ENCODE data around the gene MTA2. TPM values are rescaled to one million over a fixed set of nuclear protein-coding genes. Genes with fewer than 3 reads are reported as not detected.
"Not testable (repeated sequence)": the region's sequence is repeated elsewhere in the genome, so short reads cannot be mapped to it uniquely, and the experiment has no call there.

MTA2 gene
- total RNA-seq, 2 donors from 2014 or later = 140 to 175 TPM

GRCh38 chr11:62575156-62575555 lies 26.5 kb downstream of the MTA2 start:
- no peak for ATAC-seq
- Mint-ChIP-seq H3K4me3 (peak overlapping the region; percentile 99), H3K27me3 (no peaks in the 10 kb centered on the region), H3K36me3 (ENCODE audit: low read depth) (peaks cover 17% of the 10 kb centered on the region), H3K4me1 (peaks cover 46% of the 10 kb centered on the region), H3K27ac (peak overlapping the region; percentile 100)
- DNase-seq = no peak
- no peaks in the 10 kb centered on the region for H3K9me3 ChIP-seq (ENCODE audit: control insufficient read depth, low read length, poor library complexity, severe bottlenecking)

GRCh38 chr11:62574363-62575071 lies 27.1 kb downstream of the MTA2 start:
- DNase-seq (no peak), ATAC-seq (peak; percentile 6)
- no peaks in the 10 kb centered on the region for H3K27me3 Mint-ChIP-seq
- no peaks in the 10 kb centered on the region for H3K9me3 ChIP-seq (ENCODE audit: control insufficient read depth, low read length, poor library complexity, severe bottlenecking)
- peak overlapping the region; percentile 100 for H3K27ac Mint-ChIP-seq
- peaks cover 18% of the 10 kb centered on the region for H3K36me3 Mint-ChIP-seq (ENCODE audit: low read depth)
- H3K4me1 Mint-ChIP-seq = peaks cover 48% of the 10 kb centered on the region
- peak overlapping the region; percentile 99 for H3K4me3 Mint-ChIP-seq

GRCh38 chr11:62573592-62574362 lies 27.9 kb downstream of the MTA2 start, which contains the start of gene EEF1G:
TSS of gene EEF1G (minus strand) at chr11:62573891. CDS start at chr11:62573842, 49 bp downstream.
- H3K4me3 Mint-ChIP-seq = peak within 1 kb of the TSS; percentile 99
- peaks cover 18% of the 10 kb centered on the region for H3K36me3 Mint-ChIP-seq (ENCODE audit: low read depth)
- H3K9me3 ChIP-seq (ENCODE audit: control insufficient read depth, low read length, poor library complexity, severe bottlenecking) = no peaks in the 10 kb centered on the region
- H3K27me3 Mint-ChIP-seq = no peaks in the 10 kb centered on the region
- H3K27ac Mint-ChIP-seq = peak within 1 kb of the TSS; percentile 100
- DNase-seq (peak; percentile 94 to 97 (median 95)), ATAC-seq (peak; percentile 95)
- H3K4me1 Mint-ChIP-seq = peaks cover 48% of the 10 kb centered on the region

GRCh38 chr11:62573006-62573591 lies 28.6 kb downstream of the MTA2 start:
- Mint-ChIP-seq H3K27ac (peak overlapping the region; percentile 100), H3K36me3 (ENCODE audit: low read depth) (peaks cover 19% of the 10 kb centered on the region), H3K27me3 (no peaks in the 10 kb centered on the region), H3K4me3 (peak overlapping the region; percentile 99), H3K4me1 (peaks cover 48% of the 10 kb centered on the region)
- DNase-seq (no peak), ATAC-seq (no peak)
- H3K9me3 ChIP-seq (ENCODE audit: control insufficient read depth, low read length, poor library complexity, severe bottlenecking) = no peaks in the 10 kb centered on the region

GRCh38 chr11:62572431-62572830 lies 29.2 kb downstream of the MTA2 start:
- H3K4me1 Mint-ChIP-seq = peaks cover 49% of the 10 kb centered on the region

GRCh38 chr11:62571493-62571892 lies 30.2 kb downstream of the MTA2 start:
- not testable (repeated sequence) for DNase-seq; H3K9me3 ChIP-seq (ENCODE audit: control insufficient read depth, low read length, poor library complexity, severe bottlenecking); H3K27me3 Mint-ChIP-seq; ATAC-seq
- Mint-ChIP-seq H3K27ac (peak overlapping the region; percentile 100), H3K4me3 (peak overlapping the region; percentile 99), H3K36me3 (ENCODE audit: low read depth) (peaks cover 21% of the 10 kb centered on the region), H3K4me1 (peaks cover 54% of the 10 kb centered on the region)

More at GRCh38 chr11:62572431-62572830, 29.2 kb downstream of the MTA2 start:
- H3K9me3 ChIP-seq (ENCODE audit: control insufficient read depth, low read length, poor library complexity, severe bottlenecking) = no peaks in the 10 kb centered on the region
- Mint-ChIP-seq H3K4me3 (peak overlapping the region; percentile 99), H3K36me3 (ENCODE audit: low read depth) (peaks cover 19% of the 10 kb centered on the region), H3K27me3 (no peaks in the 10 kb centered on the region), H3K27ac (peak overlapping the region; percentile 100)
- DNase-seq (no peak), ATAC-seq (no peak)

- H3K27me3 Mint-ChIP-seq; H3K9me3 ChIP-seq (ENCODE audit: control insufficient read depth, low read length, poor library complexity, severe bottlenecking); DNase-seq; ATAC-seq; H3K4me3 Mint-ChIP-seq: not testable (repeated sequence)
- H3K36me3 Mint-ChIP-seq (ENCODE audit: low read depth) = peaks cover 24% of the 10 kb centered on the region
- H3K27ac Mint-ChIP-seq = peak overlapping the region; percentile 100
- H3K4me1 Mint-ChIP-seq = peaks cover 60% of the 10 kb centered on the region
Measured at GRCh38 chr11:62570903-62571302, 30.8 kb downstream of the MTA2 start.

GRCh38 chr11:62569611-62570010 lies 32.1 kb downstream of the MTA2 start:
- H3K9me3 ChIP-seq (ENCODE audit: control insufficient read depth, low read length, poor library complexity, severe bottlenecking) = no peaks in the 10 kb centered on the region
- DNase-seq = no peak
- H3K4me3 Mint-ChIP-seq = no peak overlapping the region
- no peak overlapping the region for H3K27ac Mint-ChIP-seq
- H3K36me3 Mint-ChIP-seq (ENCODE audit: low read depth) = peaks cover 24% of the 10 kb centered on the region
- ATAC-seq = no peak
- H3K27me3 Mint-ChIP-seq = no peaks in the 10 kb centered on the region
- H3K4me1 Mint-ChIP-seq = peaks cover 58% of the 10 kb centered on the region

GRCh38 chr11:62567018-62567633 lies 34.5 kb downstream of the MTA2 start:
- Mint-ChIP-seq H3K4me1 (peaks cover 40% of the 10 kb centered on the region), H3K36me3 (ENCODE audit: low read depth) (peaks cover 20% of the 10 kb centered on the region), H3K27ac (peak overlapping the region; percentile 90), H3K4me3 (peak overlapping the region; percentile 55), H3K27me3 (no peaks in the 10 kb centered on the region)
- no peak for DNase-seq
- no peaks in the 10 kb centered on the region for H3K9me3 ChIP-seq (ENCODE audit: control insufficient read depth, low read length, poor library complexity, severe bottlenecking)
- ATAC-seq = peak; percentile 62

GRCh38 chr11:62566247-62566646 lies 35.4 kb downstream of the MTA2 start:
- Mint-ChIP-seq H3K4me3 (no peak overlapping the region), H3K36me3 (ENCODE audit: low read depth) (peaks cover 18% of the 10 kb centered on the region), H3K27ac (peak overlapping the region; percentile 90), H3K27me3 (no peaks in the 10 kb centered on the region), H3K4me1 (peaks cover 35% of the 10 kb centered on the region)
- ATAC-seq (no peak), DNase-seq (no peak)
- no peaks in the 10 kb centered on the region for H3K9me3 ChIP-seq (ENCODE audit: control insufficient read depth, low read length, poor library complexity, severe bottlenecking)

GRCh38 chr11:62565100-62565802 lies 36.4 kb downstream of the MTA2 start:
- peaks cover 12% of the 10 kb centered on the region for H3K36me3 Mint-ChIP-seq (ENCODE audit: low read depth)
- peaks cover 30% of the 10 kb centered on the region for H3K4me1 Mint-ChIP-seq
- H3K27me3 Mint-ChIP-seq = no peaks in the 10 kb centered on the region
- H3K9me3 ChIP-seq (ENCODE audit: control insufficient read depth, low read length, poor library complexity, severe bottlenecking) = no peaks in the 10 kb centered on the region
- DNase-seq (no peak), ATAC-seq (no peak)
- peak overlapping the region; percentile 90 for H3K27ac Mint-ChIP-seq
- H3K4me3 Mint-ChIP-seq = no peak overlapping the region

- not testable (repeated sequence) for H3K36me3 Mint-ChIP-seq (ENCODE audit: low read depth); H3K4me3 Mint-ChIP-seq; DNase-seq; ATAC-seq; H3K27me3 Mint-ChIP-seq; H3K27ac Mint-ChIP-seq; H3K9me3 ChIP-seq (ENCODE audit: control insufficient read depth, low read length, poor library complexity, severe bottlenecking)
- peaks cover 39% of the 10 kb centered on the region for H3K4me1 Mint-ChIP-seq
Measured at GRCh38 chr11:62561677-62562230, 39.9 kb downstream of the MTA2 start.
